ENCODE data around the gene CSNK1G3.

The CSNK1G3 gene

DNA sequence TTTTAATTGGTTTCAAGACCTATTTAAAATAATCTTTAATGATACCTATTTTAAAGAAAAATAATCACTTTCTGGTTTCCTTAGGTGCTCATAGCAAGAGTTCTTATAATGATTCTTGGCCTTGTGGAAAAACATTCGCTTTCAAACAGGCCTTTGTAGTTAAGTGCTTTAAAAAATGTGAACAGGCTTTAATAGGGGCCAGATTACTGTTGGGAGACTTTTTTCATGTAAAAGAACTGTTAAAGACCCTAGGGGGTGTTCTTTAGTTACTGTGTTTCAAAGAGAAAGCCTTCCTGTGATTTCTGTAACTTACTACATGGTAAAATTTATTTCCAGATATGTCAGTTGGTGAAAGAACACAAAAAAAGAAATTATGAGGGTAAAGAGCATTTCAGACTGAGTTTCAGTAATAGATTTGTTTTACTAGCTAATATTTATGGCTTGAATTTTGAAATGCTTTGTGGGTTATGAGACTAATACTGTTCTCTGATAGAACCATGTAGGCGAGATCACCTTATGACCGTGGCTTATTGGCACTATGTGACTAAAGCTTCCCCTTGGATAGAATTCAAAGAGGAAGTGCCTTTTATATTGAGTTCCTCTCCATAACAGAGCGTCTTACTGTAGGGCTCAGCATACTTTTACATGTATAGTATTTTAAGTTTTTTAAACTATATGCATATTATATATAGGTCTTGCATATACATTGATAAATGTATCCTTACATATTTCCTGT is 70.7 kb downstream of the CSNK1G3 start:
- TF ChIP-seq, protein P1, sequence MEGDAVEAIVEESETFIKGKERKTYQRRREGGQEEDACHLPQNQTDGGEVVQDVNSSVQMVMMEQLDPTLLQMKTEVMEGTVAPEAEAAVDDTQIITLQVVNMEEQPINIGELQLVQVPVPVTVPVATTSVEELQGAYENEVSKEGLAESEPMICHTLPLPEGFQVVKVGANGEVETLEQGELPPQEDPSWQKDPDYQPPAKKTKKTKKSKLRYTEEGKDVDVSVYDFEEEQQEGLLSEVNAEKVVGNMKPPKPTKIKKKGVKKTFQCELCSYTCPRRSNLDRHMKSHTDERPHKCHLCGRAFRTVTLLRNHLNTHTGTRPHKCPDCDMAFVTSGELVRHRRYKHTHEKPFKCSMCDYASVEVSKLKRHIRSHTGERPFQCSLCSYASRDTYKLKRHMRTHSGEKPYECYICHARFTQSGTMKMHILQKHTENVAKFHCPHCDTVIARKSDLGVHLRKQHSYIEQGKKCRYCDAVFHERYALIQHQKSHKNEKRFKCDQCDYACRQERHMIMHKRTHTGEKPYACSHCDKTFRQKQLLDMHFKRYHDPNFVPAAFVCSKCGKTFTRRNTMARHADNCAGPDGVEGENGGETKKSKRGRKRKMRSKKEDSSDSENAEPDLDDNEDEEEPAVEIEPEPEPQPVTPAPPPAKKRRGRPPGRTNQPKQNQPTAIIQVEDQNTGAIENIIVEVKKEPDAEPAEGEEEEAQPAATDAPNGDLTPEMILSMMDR (IDR thresholded peaks at IDR 0.05), result no peak
- H3K27ac ChIP-seq, result no peak overlapping the region

DNA sequence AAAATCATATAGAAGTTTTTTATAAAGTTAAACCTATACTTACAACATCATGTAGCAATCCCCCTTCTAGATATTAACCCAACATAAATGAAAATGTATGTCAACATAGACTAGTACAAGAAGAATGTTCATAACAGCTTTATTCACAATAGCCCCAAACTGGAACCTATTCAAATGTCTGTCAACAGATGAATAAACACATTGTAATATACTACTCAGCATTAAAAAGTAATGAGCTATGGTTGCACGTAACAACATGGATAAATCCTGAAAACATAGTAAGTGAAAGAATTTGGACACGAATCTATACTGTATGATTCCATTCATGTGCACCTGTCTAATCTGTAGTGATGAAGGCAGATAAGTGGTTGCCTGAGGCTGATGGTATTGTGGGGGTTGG is 73.9 kb downstream of the CSNK1G3 start:
- no peaks in the 10 kb centered on the region for H3K4me1 ChIP-seq (ENCODE audit: control insufficient read depth in 1 of 2, insufficient read depth in 1 of 2, low read depth in 1 of 2, low read length in 1 of 2)
- TF ChIP-seq, protein P1 (IDR thresholded peaks at IDR 0.05), result no peak
- H3K4me3 ChIP-seq (ENCODE audit: low read depth in 1 of 2, low read length in 1 of 2), result no peak overlapping the region
- no peaks in the 10 kb centered on the region for H3K36me3 ChIP-seq
- no peak overlapping the region for H3K27ac ChIP-seq
- no peaks in the 10 kb centered on the region for H3K27me3 ChIP-seq
- H3K9me3 ChIP-seq, result no peaks in the 10 kb centered on the region

More for the DNA sequence above, 70.7 kb downstream of the CSNK1G3 start:
- Histone ChIP-seq H3K4me1 (ENCODE audit: control insufficient read depth in 1 of 2, insufficient read depth in 1 of 2, low read depth in 1 of 2, low read length in 1 of 2) (no peaks in the 10 kb centered on the region), H3K9me3 (no peaks in the 10 kb centered on the region), H3K4me3 (ENCODE audit: low read depth in 1 of 2, low read length in 1 of 2) (no peak overlapping the region), H3K27me3 (no peaks in the 10 kb centered on the region), H3K36me3 (no peaks in the 10 kb centered on the region)

DNA sequence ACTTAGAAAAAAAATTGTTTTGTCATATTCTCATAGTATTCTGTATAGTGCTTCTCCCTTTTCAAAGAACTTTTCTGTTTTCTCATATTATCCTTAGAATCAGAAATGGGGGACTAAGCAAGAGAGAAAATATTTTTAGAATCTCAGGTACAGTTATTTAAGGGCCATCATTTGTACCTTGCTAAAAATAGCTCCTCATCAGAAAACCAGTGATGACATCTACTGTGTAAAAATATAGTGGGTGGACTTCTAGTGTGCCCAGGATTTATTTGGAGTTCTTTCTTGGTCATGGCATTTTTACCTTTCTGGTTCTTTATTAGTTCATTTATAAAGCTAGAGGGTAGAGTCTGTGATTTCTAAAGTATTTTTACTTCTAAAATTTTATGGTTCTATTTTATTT is 82.5 kb downstream of the CSNK1G3 start:
- Histone ChIP-seq H3K4me1 (ENCODE audit: control insufficient read depth in 1 of 2, insufficient read depth in 1 of 2, low read depth in 1 of 2, low read length in 1 of 2) (no peaks in the 10 kb centered on the region), H3K9me3 (no peaks in the 10 kb centered on the region), H3K27me3 (no peaks in the 10 kb centered on the region), H3K4me3 (ENCODE audit: low read depth in 1 of 2, low read length in 1 of 2) (no peak overlapping the region), H3K36me3 (peaks cover 29% of the 10 kb centered on the region), H3K27ac (no peak overlapping the region)
- TF ChIP-seq, protein P1 (IDR thresholded peaks at IDR 0.05), result no peak

DNA sequence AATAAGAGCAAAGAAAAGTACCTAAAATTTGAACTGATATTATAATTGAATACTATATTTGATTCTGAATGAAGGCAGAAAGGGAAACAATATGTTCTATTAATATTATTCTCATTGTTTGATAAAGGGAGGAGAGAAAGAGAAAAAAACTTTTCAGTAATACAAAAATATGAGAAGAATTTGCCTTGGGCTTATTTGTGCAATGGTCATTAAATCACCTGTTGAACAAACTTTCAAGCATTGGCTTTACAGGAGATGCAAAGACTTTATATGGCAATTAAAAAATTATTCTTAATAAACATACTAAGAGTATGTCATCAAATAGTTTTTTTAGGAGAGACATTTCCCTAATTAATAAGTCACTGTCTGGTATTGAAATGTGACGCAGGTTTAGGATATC is 85.0 kb downstream of the CSNK1G3 start:
- H3K4me3 ChIP-seq (ENCODE audit: low read depth in 1 of 2, low read length in 1 of 2), result no peak overlapping the region
- no peak overlapping the region for H3K27ac ChIP-seq
- no peaks in the 10 kb centered on the region for H3K27me3 ChIP-seq
- peaks cover 19% of the 10 kb centered on the region for H3K36me3 ChIP-seq
- TF ChIP-seq, protein P1 (IDR thresholded peaks at IDR 0.05), result no peak
- H3K9me3 ChIP-seq, result no peaks in the 10 kb centered on the region
- H3K4me1 ChIP-seq (ENCODE audit: control insufficient read depth in 1 of 2, insufficient read depth in 1 of 2, low read depth in 1 of 2, low read length in 1 of 2), result no peaks in the 10 kb centered on the region

DNA sequence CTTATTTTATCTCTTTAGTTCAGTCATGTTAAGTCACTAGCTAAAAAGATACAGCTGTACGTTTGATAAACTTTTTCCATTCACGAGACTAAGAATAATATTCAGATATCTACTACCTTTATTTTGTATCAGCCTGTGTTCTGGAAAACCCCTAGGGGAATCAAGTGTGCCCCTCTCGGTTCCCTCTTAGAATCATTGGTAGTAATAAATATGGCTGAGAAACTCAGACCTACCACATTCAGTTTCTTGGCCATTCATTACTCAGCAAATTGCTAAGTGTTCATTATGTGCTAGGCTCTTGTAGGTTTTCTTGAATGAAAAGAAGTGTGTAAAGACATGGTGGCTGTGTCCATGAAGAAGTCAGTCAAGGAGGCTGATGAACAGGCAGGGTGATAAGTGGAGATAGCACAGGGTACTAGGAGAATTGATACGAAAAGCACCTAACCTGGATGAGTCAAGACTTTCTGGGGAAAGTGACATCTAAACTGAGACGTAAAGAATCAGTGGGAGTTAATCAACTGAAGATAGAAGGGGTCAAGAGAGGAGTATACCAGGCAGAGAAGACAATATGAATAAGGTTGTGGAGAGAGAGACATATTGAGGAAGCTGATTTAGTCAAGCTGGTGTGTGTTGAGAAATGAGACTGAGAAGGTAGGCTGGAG is 86.2 kb downstream of the CSNK1G3 start:
- Histone ChIP-seq H3K27me3 (no peaks in the 10 kb centered on the region), H3K27ac (no peak overlapping the region), H3K4me3 (ENCODE audit: low read depth in 1 of 2, low read length in 1 of 2) (no peak overlapping the region), H3K9me3 (no peaks in the 10 kb centered on the region), H3K4me1 (ENCODE audit: control insufficient read depth in 1 of 2, insufficient read depth in 1 of 2, low read depth in 1 of 2, low read length in 1 of 2) (no peaks in the 10 kb centered on the region), H3K36me3 (peaks cover 18% of the 10 kb centered on the region)
- TF ChIP-seq, protein P1 (IDR thresholded peaks at IDR 0.05), result no peak
